ENCODE results near the gene POLN.

DNA sequence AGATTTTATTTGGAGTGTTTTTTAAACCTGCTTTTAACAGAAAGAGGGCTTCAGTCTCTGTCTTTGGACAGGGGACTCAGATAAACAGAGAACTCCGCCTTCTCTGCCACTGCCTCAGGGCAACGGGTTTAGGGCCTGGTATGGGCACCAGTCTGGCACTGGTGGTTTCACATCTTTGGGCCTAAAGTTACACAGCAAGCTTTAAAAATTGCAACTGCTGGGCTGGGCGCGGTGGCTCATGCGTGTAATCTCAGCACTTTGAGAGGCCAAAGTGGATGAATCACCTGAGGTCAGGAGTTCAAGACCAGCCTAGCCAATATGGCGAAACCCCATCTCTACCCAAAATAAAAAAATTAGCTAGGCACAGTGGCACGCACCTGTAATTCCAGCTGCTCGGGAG, 193.1 kb downstream of the POLN start:
- no peak for TF ChIP-seq CTCF (conservative IDR thresholded peaks at IDR 0.05; ENCODE audit: low read length)
- no peak for TF ChIP-seq EZH2phosphoT487 (IDR thresholded peaks at IDR 0.05; ENCODE audit: borderline replicate concordance, low read depth, low read length)

Measured in OCI-LY7 (cell line).